ENCODE results near the gene NLGN1. TPM values are rescaled to one million over a fixed set of nuclear protein-coding genes. Genes with fewer than 3 reads are reported as not detected.

Gene NLGN1
- polyA plus RNA-seq, 3 donors from 2014 or later, result not detected

DNA sequence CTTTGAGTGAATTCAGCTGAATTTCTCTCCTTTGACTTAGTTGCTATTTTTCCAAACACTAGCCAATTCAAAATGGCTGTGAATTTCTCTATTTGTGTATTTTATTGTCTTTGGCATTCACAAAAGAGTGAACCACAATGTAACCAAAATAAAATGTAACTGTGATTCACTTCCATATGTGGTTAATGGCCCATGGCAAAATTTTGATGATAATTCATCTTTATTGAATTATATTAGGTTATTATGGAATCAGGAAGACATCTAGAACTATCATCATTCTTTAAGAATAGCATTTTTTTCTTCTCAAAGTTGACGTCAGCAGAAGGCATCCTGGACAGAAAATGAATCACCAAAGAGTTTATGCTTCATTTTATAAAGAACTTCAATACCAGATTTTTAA is 756.3 kb downstream of the NLGN1 start:
- peaks cover 0 to 2% (median 0%) of the 10 kb centered on the region in 3 donors for H3K27me3 Mint-ChIP-seq (ENCODE audit: low read depth in 3 of 3)

DNA sequence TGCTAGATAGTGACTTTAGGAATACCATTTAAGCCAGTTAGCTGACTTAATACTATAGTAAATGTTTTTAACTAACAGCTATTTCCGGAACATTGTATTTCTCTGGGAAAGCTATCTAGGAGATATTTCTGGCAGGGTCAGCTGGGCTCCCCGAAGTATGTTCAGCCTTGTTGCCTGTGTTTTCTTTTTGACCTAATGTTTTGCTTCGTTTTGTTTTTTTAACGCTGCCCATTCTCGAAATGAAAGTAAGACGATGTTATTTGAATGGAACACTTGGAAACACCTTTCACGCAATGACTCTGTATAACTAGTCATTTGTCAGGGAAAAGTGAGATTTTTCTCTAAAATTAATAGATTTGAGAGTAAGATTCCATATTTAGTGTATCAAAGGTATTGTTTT is 758.7 kb downstream of the NLGN1 start:
- Mint-ChIP-seq H3K36me3 (peaks cover 0 to 3% (median 0%) of the 10 kb centered on the region in 3 donors), H3K27me3 (ENCODE audit: low read depth in 3 of 3) (no peaks in the 10 kb centered on the region), H3K4me3 (peak overlapping the region in 1 of 5 donors; percentile 52), H3K9me3 (peaks cover 0 to 21% (median 4%) of the 10 kb centered on the region in 6 donors), H3K27ac (no peak overlapping the region), H3K4me1 (no peaks in the 10 kb centered on the region)
- DNase-seq, result no peak

More for the DNA sequence above, 756.3 kb downstream of the NLGN1 start:
- Mint-ChIP-seq H3K4me1 (no peaks in the 10 kb centered on the region), H3K27ac (no peak overlapping the region), H3K9me3 (peaks cover 0 to 13% (median 4%) of the 10 kb centered on the region in 6 donors), H3K36me3 (no peaks in the 10 kb centered on the region), H3K4me3 (no peak overlapping the region)
- no peak for DNase-seq

GRCh38 chr3:174158674-174159073 is 761.1 kb downstream of the NLGN1 start:
- Mint-ChIP-seq H3K27me3 (ENCODE audit: low read depth in 3 of 3) (peaks cover 0 to 1% (median 0%) of the 10 kb centered on the region in 3 donors), H3K4me3 (no peak overlapping the region)

GRCh38 chr3:174159604-174160003 is 762.1 kb downstream of the NLGN1 start:
- Mint-ChIP-seq H3K27me3 (ENCODE audit: low read depth in 3 of 3) (peaks cover 0 to 1% (median 0%) of the 10 kb centered on the region in 3 donors), H3K9me3 (peaks cover 0 to 42% (median 11%) of the 10 kb centered on the region in 6 donors), H3K36me3 (peaks cover 0 to 3% (median 0%) of the 10 kb centered on the region in 3 donors), H3K27ac (no peak overlapping the region), H3K4me1 (no peaks in the 10 kb centered on the region), H3K4me3 (no peak overlapping the region)
- DNase-seq, result no peak

More at GRCh38 chr3:174158674-174159073, 761.1 kb downstream of the NLGN1 start:
- DNase-seq, result no peak
- Mint-ChIP-seq H3K27ac (no peak overlapping the region), H3K9me3 (peaks cover 0 to 33% (median 7%) of the 10 kb centered on the region in 6 donors), H3K4me1 (no peaks in the 10 kb centered on the region), H3K36me3 (peaks cover 0 to 3% (median 0%) of the 10 kb centered on the region in 3 donors)

DNA sequence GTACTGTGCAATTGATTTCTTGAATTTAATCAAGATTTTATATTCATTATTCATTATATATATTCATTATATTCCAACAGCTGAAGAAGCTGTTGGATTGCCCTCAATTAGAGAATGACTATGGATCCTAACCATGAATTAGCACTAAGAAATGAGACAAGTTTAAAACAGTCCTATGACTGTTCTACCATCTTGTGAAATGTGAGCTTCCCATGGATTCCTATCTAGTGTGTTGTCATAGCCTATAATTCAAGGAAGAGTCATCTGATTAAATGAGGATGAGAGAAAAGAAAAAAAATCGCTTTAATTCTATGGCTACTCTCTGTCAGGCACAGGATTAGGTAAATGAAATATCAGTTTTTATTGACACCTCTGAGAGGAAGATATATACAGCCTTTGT is 765.0 kb downstream of the NLGN1 start:
- Mint-ChIP-seq H3K27ac (no peak overlapping the region), H3K4me1 (no peaks in the 10 kb centered on the region), H3K36me3 (peaks cover 0 to 3% (median 0%) of the 10 kb centered on the region in 3 donors), H3K9me3 (peaks cover 14 to 67% (median 21%) of the 10 kb centered on the region in 6 donors), H3K4me3 (no peak overlapping the region), H3K27me3 (ENCODE audit: low read depth in 3 of 3) (peaks cover 0 to 1% (median 0%) of the 10 kb centered on the region in 3 donors)
- DNase-seq, result no peak

DNA sequence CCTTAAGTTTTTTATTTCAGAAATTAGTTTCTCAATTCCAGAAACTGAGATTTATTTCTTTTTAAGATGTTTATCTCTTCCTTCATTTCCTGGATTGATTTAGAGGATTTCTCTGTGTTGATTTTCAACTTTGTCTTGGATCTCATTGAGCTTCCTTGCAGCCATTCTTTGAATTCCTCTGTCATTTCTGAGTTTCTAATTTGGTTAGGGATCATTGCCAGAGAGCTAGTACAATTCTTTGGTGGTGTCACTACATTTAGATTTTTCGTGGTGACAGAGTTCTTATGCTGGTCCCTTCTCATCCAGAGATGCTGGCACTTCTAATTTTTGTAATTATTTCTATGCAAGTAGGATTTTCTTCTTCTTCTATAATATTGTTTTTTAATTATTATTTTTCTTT is 770.5 kb downstream of the NLGN1 start:
- no peak overlapping the region for H3K27ac Mint-ChIP-seq
- H3K36me3 Mint-ChIP-seq, result no peaks in the 10 kb centered on the region
- peaks cover 10 to 42% (median 19%) of the 10 kb centered on the region in 6 donors for H3K9me3 Mint-ChIP-seq
- H3K27me3 Mint-ChIP-seq (ENCODE audit: low read depth in 3 of 3), result peaks cover 0 to 4% (median 2%) of the 10 kb centered on the region in 3 donors
- no peaks in the 10 kb centered on the region for H3K4me1 Mint-ChIP-seq
- H3K4me3 Mint-ChIP-seq, result no peak overlapping the region
- no peak for DNase-seq

- H3K36me3 Mint-ChIP-seq, result no peaks in the 10 kb centered on the region
- no peak overlapping the region for H3K27ac Mint-ChIP-seq
- H3K27me3 Mint-ChIP-seq (ENCODE audit: low read depth in 3 of 3), result peaks cover 0 to 4% (median 2%) of the 10 kb centered on the region in 3 donors
- H3K4me1 Mint-ChIP-seq, result no peaks in the 10 kb centered on the region
- peaks cover 10 to 44% (median 19%) of the 10 kb centered on the region in 6 donors for H3K9me3 Mint-ChIP-seq
- DNase-seq, result no peak
- H3K4me3 Mint-ChIP-seq, result no peak overlapping the region
Measured at GRCh38 chr3:174168538-174169254, 771.2 kb downstream of the NLGN1 start.

GRCh38 chr3:174169736-174170135 is 772.2 kb downstream of the NLGN1 start:
- Mint-ChIP-seq H3K36me3 (no peaks in the 10 kb centered on the region), H3K9me3 (peaks cover 9 to 42% (median 18%) of the 10 kb centered on the region in 6 donors), H3K27me3 (ENCODE audit: low read depth in 3 of 3) (peaks cover 0 to 4% (median 2%) of the 10 kb centered on the region in 3 donors), H3K4me3 (no peak overlapping the region), H3K4me1 (no peaks in the 10 kb centered on the region), H3K27ac (no peak overlapping the region)
- no peak for DNase-seq

DNA sequence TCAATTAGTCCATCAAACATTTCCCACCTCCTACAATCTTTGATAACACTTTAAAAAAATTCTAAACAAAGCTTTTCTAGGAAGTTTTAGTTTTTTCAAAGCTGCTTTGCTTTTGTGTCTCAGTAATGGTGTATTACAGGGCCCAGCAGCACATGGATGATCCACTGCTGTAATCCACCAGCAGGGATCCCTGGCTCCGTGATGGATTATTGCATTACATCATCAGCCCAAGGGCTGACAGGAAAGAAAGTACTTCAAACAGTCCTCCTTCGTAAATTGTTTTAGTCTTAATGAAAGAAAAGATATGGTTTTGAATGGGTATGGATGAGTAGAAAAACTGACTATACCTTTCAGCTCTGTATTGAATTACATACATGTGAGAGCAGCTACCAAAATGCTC is 772.7 kb downstream of the NLGN1 start:
- Mint-ChIP-seq H3K27me3 (ENCODE audit: low read depth in 3 of 3) (peaks cover 0 to 4% (median 2%) of the 10 kb centered on the region in 3 donors), H3K4me1 (no peaks in the 10 kb centered on the region), H3K36me3 (no peaks in the 10 kb centered on the region), H3K9me3 (peaks cover 4 to 43% (median 19%) of the 10 kb centered on the region in 6 donors), H3K4me3 (no peak overlapping the region), H3K27ac (no peak overlapping the region)
- DNase-seq, result no peak

DNA sequence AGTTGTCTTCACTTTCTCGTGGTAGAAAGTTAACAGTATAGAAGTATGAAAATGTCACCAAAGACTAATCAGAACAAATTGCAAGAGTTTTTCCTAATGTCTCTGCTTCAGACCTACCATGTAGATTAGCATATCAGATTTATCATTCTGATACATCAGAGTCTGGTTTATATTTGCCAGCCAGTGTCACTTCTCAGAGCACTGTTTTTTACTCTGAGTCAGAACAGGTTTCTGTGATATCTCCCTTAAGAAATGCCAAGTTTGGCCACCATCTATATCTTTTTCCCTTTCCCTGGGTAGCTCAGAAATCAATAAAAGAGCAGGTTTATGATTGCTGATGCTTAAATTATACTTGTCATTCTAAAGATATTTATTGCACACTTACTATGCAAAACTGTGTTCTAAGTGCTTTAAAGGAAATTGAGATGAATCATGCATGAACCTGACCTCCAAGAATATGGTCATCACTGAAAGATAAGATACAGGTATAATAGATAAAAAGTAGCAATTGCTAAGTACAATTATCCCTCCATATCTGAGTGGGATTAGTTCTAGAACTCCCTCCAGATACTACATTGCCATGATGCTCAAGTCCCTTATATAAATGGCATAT is 788.9 kb downstream of the NLGN1 start:
- Mint-ChIP-seq H3K27me3 (ENCODE audit: low read depth in 3 of 3) (peaks cover 0 to 2% (median 2%) of the 10 kb centered on the region in 3 donors), H3K36me3 (peaks cover 0 to 7% (median 0%) of the 10 kb centered on the region in 3 donors), H3K9me3 (peaks cover 0 to 7% (median 6%) of the 10 kb centered on the region in 6 donors), H3K4me1 (peaks cover 0 to 11% of the 10 kb centered on the region in 2 donors), H3K4me3 (no peak overlapping the region), H3K27ac (no peak overlapping the region)
- no peak for DNase-seq

DNA sequence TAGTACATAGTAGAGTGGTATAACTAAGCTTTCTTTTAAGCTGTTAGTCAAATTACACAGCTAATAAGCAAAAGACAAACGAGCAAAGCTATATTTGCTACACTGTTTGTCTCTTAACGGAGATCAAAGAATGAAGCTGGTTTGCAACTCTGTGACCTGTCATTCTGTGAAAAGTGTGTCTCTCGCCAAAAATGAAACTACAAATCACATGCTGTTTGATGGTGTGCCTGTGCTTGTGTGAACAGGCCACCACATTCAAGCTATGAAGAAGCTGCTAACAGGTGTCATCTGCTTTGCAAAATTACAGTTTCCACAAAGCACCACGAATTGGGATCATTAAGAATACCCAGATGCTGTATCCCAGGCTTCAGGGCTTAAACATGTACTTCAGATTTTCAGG is 793.8 kb downstream of the NLGN1 start:
- peaks cover 0 to 8% (median 0%) of the 10 kb centered on the region in 6 donors for H3K9me3 Mint-ChIP-seq
- H3K4me3 Mint-ChIP-seq, result peak overlapping the region in 4 of 5 donors; percentile 1 to 31 (median 4)
- no peaks in the 10 kb centered on the region for H3K36me3 Mint-ChIP-seq
- H3K4me1 Mint-ChIP-seq, result peaks cover 2 to 15% of the 10 kb centered on the region in 2 donors
- peaks cover 0 to 4% (median 0%) of the 10 kb centered on the region in 3 donors for H3K27me3 Mint-ChIP-seq (ENCODE audit: low read depth in 3 of 3)
- peak overlapping the region in 1 of 6 donors; percentile 29 for H3K27ac Mint-ChIP-seq
- peak in 2 of 3 donors; percentile 5 to 11 for DNase-seq

GRCh38 chr3:174191895-174192294 is 794.4 kb downstream of the NLGN1 start:
- Mint-ChIP-seq H3K9me3 (peaks cover 0 to 8% (median 0%) of the 10 kb centered on the region in 6 donors), H3K27me3 (ENCODE audit: low read depth in 3 of 3) (peaks cover 0 to 4% (median 0%) of the 10 kb centered on the region in 3 donors), H3K36me3 (no peaks in the 10 kb centered on the region), H3K27ac (no peak overlapping the region), H3K4me1 (peaks cover 2 to 15% of the 10 kb centered on the region in 2 donors), H3K4me3 (peak overlapping the region in 3 of 5 donors; percentile 1 to 31 (median 2))
- DNase-seq, result no peak

- Mint-ChIP-seq H3K4me1 (peaks cover 2 to 15% of the 10 kb centered on the region in 2 donors), H3K27ac (no peak overlapping the region), H3K9me3 (peaks cover 0 to 10% (median 0%) of the 10 kb centered on the region in 6 donors), H3K36me3 (no peaks in the 10 kb centered on the region), H3K4me3 (no peak overlapping the region), H3K27me3 (ENCODE audit: low read depth in 3 of 3) (peaks cover 0 to 4% (median 0%) of the 10 kb centered on the region in 3 donors)
- no peak for DNase-seq
Measured at GRCh38 chr3:174192471-174192870, 794.9 kb downstream of the NLGN1 start.

GRCh38 chr3:174193604-174194003 is 796.1 kb downstream of the NLGN1 start:
- no peaks in the 10 kb centered on the region for H3K36me3 Mint-ChIP-seq
- H3K4me1 Mint-ChIP-seq, result peaks cover 2 to 15% of the 10 kb centered on the region in 2 donors
- H3K27me3 Mint-ChIP-seq (ENCODE audit: low read depth in 3 of 3), result peaks cover 0 to 4% (median 0%) of the 10 kb centered on the region in 3 donors
- DNase-seq, result no peak
- H3K9me3 Mint-ChIP-seq, result peaks cover 0 to 10% (median 0%) of the 10 kb centered on the region in 6 donors
- no peak overlapping the region for H3K27ac Mint-ChIP-seq
- no peak overlapping the region for H3K4me3 Mint-ChIP-seq

Data from immature natural killer cell (primary cell).